H1 (cell line): ENCODE measurements around the gene STAT1. TPM values are rescaled to one million over a fixed set of nuclear protein-coding genes. Genes with fewer than 3 reads are reported as not detected.
A peak's percentile ranks its signal among the peaks of the same experiment; 100 is the strongest.

Experiments
- CHD1 ChIP-seq: IDR thresholded peaks from 2 replicates; pipeline ENCODE4 v1.6.1; 2012; ENCODE audit warnings: low read depth, low read length, improper control_type of control experiment
- CHD7 ChIP-seq: fragments of 300-600 bp; sonication (generic); IDR thresholded peaks from 2 replicates; pipeline ENCODE4 v1.7.1; 2012; ENCODE audit warnings: low read length, moderate library complexity, mild to moderate bottlenecking, inconsistent platforms; ENCODE audit not compliant: insufficient replicate concordance
- CREB1 ChIP-seq: IDR thresholded peaks from 2 replicates; pipeline ENCODE4 v1.6.1; 2012; ENCODE audit warnings: inconsistent platforms
- CTBP2 ChIP-seq: IDR thresholded peaks from 2 replicates; pipeline ENCODE4 v1.7.0; 2011; ENCODE audit warnings: borderline replicate concordance, mild to moderate bottlenecking, moderate library complexity, mixed read lengths, low read length; ENCODE audit not compliant: insufficient read depth, insufficient read length
- E2F6 ChIP-seq: IDR thresholded peaks from 2 replicates; pipeline ENCODE4 v1.6.1; 2012; ENCODE audit warnings: inconsistent platforms
- EGR1 ChIP-seq: IDR thresholded peaks from 2 replicates; pipeline ENCODE4 v1.6.1; 2011; ENCODE audit warnings: low read depth, low read length, borderline replicate concordance
- JUND ChIP-seq: IDR thresholded peaks from 2 replicates; pipeline ENCODE4 v1.6.1; 2011; ENCODE audit warnings: mild to moderate bottlenecking, improper control_type of control experiment, low read length
- NANOG ChIP-seq: IDR thresholded peaks from 2 replicates; pipeline ENCODE4 v1.6.1; 2011; ENCODE audit warnings: low read length, low read depth, mild to moderate bottlenecking, inconsistent platforms; ENCODE audit not compliant: insufficient read depth, poor library complexity, severe bottlenecking
- PHF8 ChIP-seq: fragments of 200-600 bp; sonication (generic); conservative IDR thresholded peaks from 2 replicates; pipeline ENCODE4 v1.7.1; 2012; ENCODE audit warnings: low read depth, mild to moderate bottlenecking, inconsistent platforms, low read length, moderate library complexity
- RBBP5 ChIP-seq: IDR thresholded peaks from 2 replicates; pipeline ENCODE4 v1.7.1; 2012; ENCODE audit warnings: low read depth, mild to moderate bottlenecking, inconsistent platforms, low read length, moderate library complexity, borderline replicate concordance
- polyA plus RNA-seq, 7 experiments: library from polyadenylated mRNA; depleted of rRNA in 3 of 7; stranded (reverse) in 5 of 7; unstranded in 2 of 7; fragments of >200 nt in 5 of 7; fragments of 200-250 nt in 2 of 7; gene quantifications; 1 replicate in 5 of 7; 2 replicates in 1 of 7; 4 replicates in 1 of 7; pipeline versions ENCODE4 v1.2.1 to v1.2.3, GENCODE V29; 2011 to 2013; ENCODE audit warnings: missing spikeins in 2 of 7, mixed read lengths in 2 of 7
- total RNA-seq: library from RNA; stranded (reverse); fragmentation: NEBNext Ultra II Directional; extraction: Animal tissue kit (Norgen Biotek cat#: 25700); gene quantifications from 2 replicates; pipeline ENCODE4 v1.2.1, GENCODE V29; 2021

The STAT1 gene
- total and polyA plus RNA-seq, 2 of the 8 experiments (the other 6 are each of a cell fraction or from before 2014, with no cell fraction given) = 20.3 to 43.0 TPM

- TF ChIP-seq E2F6 (peak; percentile 94), CREB1 (peak; percentile 78), PHF8 (peak; percentile 83), EGR1 (peak; percentile 99), JUND (peak; percentile 91), CTBP2 (no peak), CHD7 (no peak), NANOG (peak; percentile 45), CHD1 (no peak), RBBP5 (peak; percentile 84)
These were observed 6.3 kb upstream of the STAT1 start (continued) for GRCh38 chr2:191020221-191020741.
